SK-N-SH (cell line): ENCODE results near the gene CDC42SE2. TPM values are rescaled to one million over a fixed set of nuclear protein-coding genes. Genes with fewer than 3 reads are reported as not detected.

Experiments used
- CTCF ChIA-PET: fragments of 300-600, 350-600 bp; formaldehyde crosslinking; extraction: SDS; loops from one replicate; lab custom pipeline; 2021; lab: Yijun Ruan, JAX
- POLR2A ChIA-PET: fragments of 350-600 bp; sonication (Branson Sonifier 250); formaldehyde crosslinking; extraction: SDS; loops from one replicate; lab custom pipeline; 2020; ENCODE audit warnings: antibody characterized with exemption, inconsistent platforms; lab: Yijun Ruan, JAX
- DNase-seq: peaks from one replicate; pipeline ENCODE4 v3.0.0; 2012
- H2AFZ ChIP-seq: fragments of 200-600 bp; sonication (generic); 2 replicates; pipeline ENCODE4 v1.8.1; 2016; ENCODE audit warnings: antibody characterized with exemption, mild to moderate bottlenecking, low read depth
- H3F3A ChIP-seq: fragments of 200-600 bp; sonication (generic); replicated peaks from 2 replicates; pipeline ENCODE3; 2016; ENCODE audit warnings: antibody characterized with exemption, mild to moderate bottlenecking; ENCODE audit not compliant: insufficient read depth
- H3K27ac ChIP-seq, 2 experiments: fragments of 200-500 bp in 1 of 2; fragments of 200-600 bp in 1 of 2; sonication (Bioruptor generic) in 1 of 2; sonication (generic), shearing (Covaris generic) in 1 of 2; 2 replicates each; pipeline versions ENCODE4 v1.5.1 to v1.6.1; 2014 to 2016; ENCODE audit warnings: low read depth in 2 of 2, inconsistent platforms in 1 of 2, low read length in 1 of 2, mild to moderate bottlenecking in 1 of 2, mixed read lengths in 1 of 2
- H3K27me3 ChIP-seq: fragments of 200-600 bp; sonication (generic), shearing (Covaris generic); 2 replicates; pipeline ENCODE4 v1.6.1; 2016; ENCODE audit warnings: mixed run types; ENCODE audit not compliant: insufficient read depth
- H3K36me3 ChIP-seq, 2 experiments: fragments of 200-500 bp in 1 of 2; fragments of 200-600 bp in 1 of 2; sonication (Bioruptor generic) in 1 of 2; sonication (generic) in 1 of 2; replicated peaks in 1 of 2; 2 replicates each; pipeline versions ENCODE3 to v1.5.1; 2014 to 2016; ENCODE audit warnings: low read length in 1 of 2, mild to moderate bottlenecking in 1 of 2; ENCODE audit not compliant: insufficient read depth in 2 of 2, control insufficient read depth in 1 of 2
- H3K4me1 ChIP-seq, 2 experiments: fragments of 200-500 bp in 1 of 2; fragments of 200-600 bp in 1 of 2; sonication (Bioruptor generic) in 1 of 2; sonication (generic), shearing (Covaris generic) in 1 of 2; 2 replicates each; pipeline versions ENCODE4 v1.5.1 to v1.6.1; 2014 to 2016; ENCODE audit warnings: low read depth in 1 of 2, low read length in 1 of 2, mixed run types in 1 of 2; ENCODE audit not compliant: insufficient read depth in 2 of 2, control insufficient read depth in 1 of 2
- H3K4me2 ChIP-seq: fragments of 200-600 bp; sonication (generic), shearing (Covaris generic); 2 replicates; pipeline ENCODE4 v1.6.1; 2017; ENCODE audit warnings: mixed run types
- H3K4me3 ChIP-seq, 2 experiments: fragments of 200-500 bp in 1 of 2; fragments of 200-600 bp in 1 of 2; sonication (Bioruptor generic) in 1 of 2; sonication (generic), shearing (Covaris generic) in 1 of 2; 2 replicates each; pipeline versions ENCODE4 v1.5.1 to v1.8.1; 2014 to 2016; ENCODE audit warnings: low read depth in 2 of 2, inconsistent platforms in 1 of 2, low read length in 1 of 2, mild to moderate bottlenecking in 1 of 2, mixed read lengths in 1 of 2, moderate library complexity in 1 of 2
- H3K79me2 ChIP-seq: fragments of 200-600 bp; sonication (generic); 2 replicates; pipeline ENCODE4 v1.8.1; 2017; ENCODE audit warnings: mild to moderate bottlenecking; ENCODE audit not compliant: insufficient read depth
- H3K9ac ChIP-seq: fragments of 200-600 bp; sonication (generic); 2 replicates; pipeline ENCODE4 v1.6.1; 2017; ENCODE audit warnings: mixed run types
- H3K9me2 ChIP-seq: fragments of 200-600 bp; sonication (generic); 2 replicates; pipeline ENCODE4 v1.6.1; 2017; ENCODE audit warnings: mixed run types
- H3K9me3 ChIP-seq: fragments of 200-600 bp; sonication (generic); 2 replicates; pipeline ENCODE4 v1.6.1; 2017; ENCODE audit warnings: mixed run types, mild to moderate bottlenecking, moderate library complexity
- H4K20me1 ChIP-seq: fragments of 200-600 bp; sonication (generic); 2 replicates; pipeline ENCODE4 v1.6.1; 2017; ENCODE audit warnings: mild to moderate bottlenecking, mixed run types; ENCODE audit not compliant: insufficient read depth
- ELF1 ChIP-seq: IDR thresholded peaks from 2 replicates; pipeline ENCODE4 v1.4.0; 2012
- EP300 ChIP-seq, 2 experiments: IDR thresholded peaks; 2 replicates each; pipeline versions ENCODE4 v1.4.0 to v1.6.1; 2012; ENCODE audit warnings: borderline replicate concordance in 1 of 2, low read depth in 1 of 2, low read length in 1 of 2
- FOSL2 ChIP-seq: IDR thresholded peaks from 2 replicates; pipeline ENCODE4 v1.4.0; 2012; ENCODE audit warnings: low read depth, mild to moderate bottlenecking, moderate library complexity, borderline replicate concordance
- FOXM1 ChIP-seq: IDR thresholded peaks from 2 replicates; pipeline ENCODE4 v1.4.0; 2012; ENCODE audit warnings: low read depth, mild to moderate bottlenecking
- GABPA ChIP-seq: IDR thresholded peaks from 2 replicates; pipeline ENCODE4 v1.4.0; 2012; ENCODE audit warnings: low read depth, mild to moderate bottlenecking
- GATA2 ChIP-seq: sonication (generic); formaldehyde crosslinking; IDR thresholded peaks from 2 replicates; pipeline ENCODE4 v1.5.0; 2020; ENCODE audit warnings: mild to moderate bottlenecking, missing genetic modification reagents
- JUND ChIP-seq: IDR thresholded peaks from 2 replicates; pipeline ENCODE4 v1.4.0; 2012
- MAX ChIP-seq: IDR thresholded peaks from 2 replicates; pipeline ENCODE4 v1.4.0; 2012; ENCODE audit warnings: low read depth
- MEF2A ChIP-seq: IDR thresholded peaks from 2 replicates; pipeline ENCODE4 v1.4.0; 2012; ENCODE audit warnings: low read depth, borderline replicate concordance
- MXI1 ChIP-seq: IDR thresholded peaks from 2 replicates; pipeline ENCODE4 v1.6.1; 2012; ENCODE audit warnings: mild to moderate bottlenecking, low read depth, low read length, improper control_type of control experiment
- POLR2AphosphoS5 ChIP-seq: IDR thresholded peaks from 2 replicates; pipeline ENCODE4 v1.6.1; 2012; ENCODE audit warnings: low read depth, low read length
- REST ChIP-seq: IDR thresholded peaks from 2 replicates; pipeline ENCODE4 v1.6.1; 2012; ENCODE audit warnings: mild to moderate bottlenecking, low read depth, low read length, moderate library complexity
- RFX5 ChIP-seq: IDR thresholded peaks from 2 replicates; pipeline ENCODE4 v1.6.1; 2012; ENCODE audit warnings: mild to moderate bottlenecking, improper control_type of control experiment, low read length
- RXRA ChIP-seq: IDR thresholded peaks from 2 replicates; pipeline ENCODE4 v1.4.0; 2012; ENCODE audit warnings: low read depth, mild to moderate bottlenecking, borderline replicate concordance
- TAF1 ChIP-seq: IDR thresholded peaks from 2 replicates; pipeline ENCODE4 v1.6.1; 2012; ENCODE audit warnings: low read depth, mild to moderate bottlenecking, low read length, moderate library complexity, borderline replicate concordance
- YY1 ChIP-seq: IDR thresholded peaks from 2 replicates; pipeline ENCODE4 v1.4.0; 2012; ENCODE audit warnings: low read depth, mild to moderate bottlenecking
- WGBS: methylation state at CpG from one replicate; pipeline ENCODE4 v1.1.6; 2017; ENCODE audit warnings: low lambda C conversion rate; 5-methylcytosine and 5-hydroxymethylcytosine counted together
- polyA plus RNA-seq, 3 experiments: library from polyadenylated mRNA; depleted of rRNA; stranded (reverse); fragments of >200 nt; gene quantifications; 2 replicates each; pipeline ENCODE4 v1.2.3, GENCODE V29; 2012

CDC42SE2 gene
- polyA plus RNA-seq, 1 of the 3 experiments (the other 2 are of a cell fraction): 8.6 TPM

GRCh38 chr5:131285703-131286399, 22.0 kb downstream of the CDC42SE2 start:
- Histone ChIP-seq H3K36me3 (peaks cover 0 to 9% of the 10 kb centered on the region in 2 experiments), H4K20me1 (peaks cover 8% of the 10 kb centered on the region), H3K27me3 (no peaks in the 10 kb centered on the region), H3K27ac (no peak overlapping the region), H3K9ac (no peak overlapping the region), H3K4me2 (no peak overlapping the region), H3K79me2 (peaks cover 96% of the 10 kb centered on the region), H3K4me1 (peaks cover 0 to 11% of the 10 kb centered on the region in 2 experiments; a peak in 1 of 4 replicates), H3K9me3 (no peaks in the 10 kb centered on the region), H2AFZ (no peak overlapping the region), H3K4me3 (no peak overlapping the region), H3F3A (peaks cover 5% of the 10 kb centered on the region), H3K9me2 (no peaks in the 10 kb centered on the region)
- 100% methylated on average over 1 of the region's 1 CpG for WGBS
- ChIA-PET CTCF (no interaction called here), POLR2A (no interaction called here)
- no peak for DNase-seq
- no peak for TF ChIP-seq YY1
- TF ChIP-seq FOSL2: no peak

GRCh38 chr5:131286400-131286715, 22.5 kb downstream of the CDC42SE2 start:
- Histone ChIP-seq H3K79me2 (peaks cover 96% of the 10 kb centered on the region), H3K4me2 (no peak overlapping the region), H2AFZ (no peak overlapping the region), H3K27ac (no peak overlapping the region), H3K9me2 (no peaks in the 10 kb centered on the region), H3K4me3 (no peak overlapping the region), H3K4me1 (peaks cover 0 to 6% of the 10 kb centered on the region in 2 experiments; a peak in 1 of 4 replicates), H3F3A (peaks cover under 1% of the 10 kb centered on the region), H3K36me3 (peaks cover 0 to 9% of the 10 kb centered on the region in 2 experiments), H4K20me1 (peaks cover 3% of the 10 kb centered on the region; the same call in 1 of the 2 replicates), H3K9ac (no peak overlapping the region), H3K27me3 (no peaks in the 10 kb centered on the region), H3K9me3 (no peaks in the 10 kb centered on the region)
- no peak for DNase-seq
- 96% methylated on average over 5 of the region's 5 CpGs for WGBS
- CTCF ChIA-PET: interaction anchor here (1.5 kb wide), 1 partner anchor 18 kb away, joined by 3 read pairs; no protein-coding TSS in a partner anchor
- POLR2A ChIA-PET: no interaction called here
- TF ChIP-seq JUND: no peak
- no peak for TF ChIP-seq EP300 (IDR thresholded peaks at IDR 0.05; ENCODE audit: borderline replicate concordance in 1 of 2, low read depth in 1 of 2, low read length in 1 of 2)
- no peak for TF ChIP-seq TAF1
- no peak for TF ChIP-seq MAX

GRCh38 chr5:131288328-131288727, 24.5 kb downstream of the CDC42SE2 start:
- ChIA-PET CTCF (no interaction called here), POLR2A (no interaction called here)
- Histone ChIP-seq H3K27me3 (no peaks in the 10 kb centered on the region), H4K20me1 (no peaks in the 10 kb centered on the region), H3K4me3 (no peak overlapping the region), H3K9me2 (no peaks in the 10 kb centered on the region), H3F3A (no peaks in the 10 kb centered on the region), H3K4me1 (no peaks in the 10 kb centered on the region), H2AFZ (no peak overlapping the region), H3K36me3 (peaks cover 0 to 9% of the 10 kb centered on the region in 2 experiments), H3K9me3 (no peaks in the 10 kb centered on the region), H3K4me2 (no peak overlapping the region), H3K79me2 (peaks cover 95% of the 10 kb centered on the region), H3K27ac (no peak overlapping the region), H3K9ac (no peak overlapping the region)
- DNase-seq: no peak
- 74% methylated on average over 1 of the region's 1 CpG for WGBS
- no peak for TF ChIP-seq MEF2A
- no peak for TF ChIP-seq GATA2 (CRISPR knock-in tag)
- no peak for TF ChIP-seq POLR2AphosphoS5
- no peak for TF ChIP-seq RFX5
- TF ChIP-seq GABPA: no peak
- TF ChIP-seq ELF1: no peak
- TF ChIP-seq MXI1: no peak
- no peak for TF ChIP-seq FOXM1
- TF ChIP-seq REST: no peak
- TF ChIP-seq RXRA: no peak
- TF ChIP-seq JUND: no peak
